CD4-positive, alpha-beta memory T cell (primary cell): Measurements from ENCODE around the gene ADAM23. TPM values are rescaled to one million over a fixed set of nuclear protein-coding genes. Genes with fewer than 3 reads are reported as not detected.

Experiments
- CTCF ChIA-PET: fragments of 350-600 bp; sonication (Branson Sonifier 250); formaldehyde crosslinking; loops from one replicate; lab custom pipeline; 2021; ENCODE audit warnings: inconsistent platforms; ENCODE audit not compliant: partially characterized antibody; lab: Charles Lee
- POLR2A ChIA-PET: fragments of 350-600 bp; sonication (Branson Sonifier 250); formaldehyde crosslinking; loops from one replicate; lab custom pipeline; 2021; ENCODE audit not compliant: partially characterized antibody; lab: Charles Lee
- DNase-seq, 5 donors: peaks; one replicate each; pipeline versions ENCODE4 v3.0.0 to v3.0.0-alpha.2; 2020 to 2022; ENCODE audit warnings: mixed read lengths in 1 of 5
- H3K27ac ChIP-seq: one replicate; pipeline ENCODE4 v1.7.0; 2013; ENCODE audit warnings: low read depth, low read length
- H3K27me3 ChIP-seq: 2 replicates; pipeline ENCODE4 v1.7.0; 2013; ENCODE audit warnings: mild to moderate bottlenecking, low read length, moderate library complexity; ENCODE audit not compliant: insufficient read depth
- H3K36me3 ChIP-seq: 2 replicates; pipeline ENCODE4 v1.7.0; 2013; ENCODE audit warnings: mild to moderate bottlenecking, low read length, moderate library complexity; ENCODE audit not compliant: insufficient read depth
- H3K4me1 ChIP-seq: 2 replicates; pipeline ENCODE4 v1.7.0; 2013; ENCODE audit warnings: mild to moderate bottlenecking, low read length, moderate library complexity; ENCODE audit not compliant: insufficient read depth
- H3K4me3 ChIP-seq, 2 donors: one replicate each; pipeline ENCODE4 v1.7.0; 2013; ENCODE audit warnings: low read length in 2 of 2, mild to moderate bottlenecking in 1 of 2
- H3K9me3 ChIP-seq, 2 donors: one replicate each; pipeline ENCODE4 v1.7.0; 2013; ENCODE audit warnings: low read length in 2 of 2, control low read depth in 1 of 2; ENCODE audit not compliant: control insufficient read depth in 1 of 2
- H3K27ac Mint-ChIP-seq, 7 donors: one replicate each; pipeline ENCODE4 v1.8.0; 2020 to 2021; ENCODE audit warnings: mixed read lengths in 7 of 7, mild to moderate bottlenecking in 6 of 7, inconsistent platforms in 3 of 7, moderate library complexity in 3 of 7
- H3K27me3 Mint-ChIP-seq, 2 donors: one replicate each; pipeline ENCODE4 v1.8.0; 2020 to 2021; ENCODE audit warnings: mixed read lengths in 2 of 2
- H3K36me3 Mint-ChIP-seq, 2 donors: one replicate each; pipeline ENCODE4 v1.8.0; 2020 to 2021; ENCODE audit warnings: mixed read lengths in 2 of 2, inconsistent platforms in 1 of 2, mild to moderate bottlenecking in 1 of 2
- H3K4me1 Mint-ChIP-seq, 4 donors: one replicate each; pipeline ENCODE4 v1.8.0; 2020 to 2021; ENCODE audit warnings: mixed read lengths in 4 of 4, mild to moderate bottlenecking in 1 of 4
- H3K4me3 Mint-ChIP-seq, 8 donors: one replicate each; pipeline ENCODE4 v1.8.0; 2020 to 2021; ENCODE audit warnings: mixed read lengths in 8 of 8, mild to moderate bottlenecking in 7 of 8, moderate library complexity in 6 of 8, inconsistent platforms in 3 of 8
- H3K9me3 Mint-ChIP-seq, 8 donors: one replicate each; pipeline ENCODE4 v1.8.0; 2020 to 2021; ENCODE audit warnings: mixed read lengths in 8 of 8, mild to moderate bottlenecking in 5 of 8, inconsistent platforms in 3 of 8, moderate library complexity in 1 of 8
- intact Hi-C: fragments of 100-400 bp; cut with micrococcal nuclease; formaldehyde crosslinking; loops from one replicate; pipeline ENCODE4 v1.15.1; 2023
- polyA plus RNA-seq, 2 donors: library from polyadenylated mRNA; unstranded; fragments of 300-500 nt; fragmentation: Illumina TruSeq; gene quantifications; one replicate each; pipeline ENCODE4 v1.2.3, GENCODE V29; 2021
- total RNA-seq, 2 experiments: library from RNA; stranded (reverse); gene quantifications; one replicate each; pipeline ENCODE4 v1.2.3, GENCODE V29; 2021

ADAM23 gene
- total and polyA plus RNA-seq, 4 experiments from 2014 or later, result 2.9 to 31.3 (median 18.4) TPM

GRCh38 chr2:206478340-206478739 is 35.0 kb downstream of the ADAM23 start:
- intact Hi-C loops, result no loop called here
- no peaks in the 10 kb centered on the region for H3K27me3 ChIP-seq
- no peaks in the 10 kb centered on the region for H3K4me1 Mint-ChIP-seq
- H3K4me1 ChIP-seq, result no peaks in the 10 kb centered on the region
- H3K36me3 ChIP-seq, result no peaks in the 10 kb centered on the region
- H3K4me3 ChIP-seq, result no peak overlapping the region
- H3K27ac Mint-ChIP-seq, result no peak overlapping the region
- H3K27ac ChIP-seq, result no peak overlapping the region
- H3K9me3 Mint-ChIP-seq, result no peaks in the 10 kb centered on the region
- ChIA-PET CTCF (no interaction called here), POLR2A (no interaction called here)
- no peak for DNase-seq
- H3K4me3 Mint-ChIP-seq, result no peak overlapping the region
- H3K36me3 Mint-ChIP-seq, result no peaks in the 10 kb centered on the region
- no peaks in the 10 kb centered on the region for H3K9me3 ChIP-seq
- peaks cover 3 to 4% of the 10 kb centered on the region in 2 donors for H3K27me3 Mint-ChIP-seq

DNA sequence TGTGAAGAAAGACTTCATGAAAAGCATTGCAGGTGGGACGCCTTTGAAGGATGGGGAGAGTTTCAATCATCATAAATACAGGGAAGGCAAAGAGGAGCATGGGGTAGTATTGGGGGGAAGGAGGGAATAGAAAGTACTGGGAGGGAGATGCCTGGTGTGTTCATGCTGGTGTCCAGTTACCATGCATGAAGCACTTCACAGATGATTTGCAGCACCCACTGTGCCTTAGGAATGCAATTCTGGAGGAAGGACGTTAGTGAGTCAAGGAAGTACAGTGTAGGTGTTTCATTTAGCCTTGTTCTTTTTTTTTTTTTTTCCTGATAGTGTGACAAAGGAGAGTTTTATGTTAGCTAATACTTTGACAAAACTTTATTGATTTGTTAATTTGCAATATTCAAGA is 36.8 kb downstream of the ADAM23 start:
- intact Hi-C loops, result no loop called here
- Histone ChIP-seq H3K9me3 (no peaks in the 10 kb centered on the region), H3K27me3 (no peaks in the 10 kb centered on the region), H3K36me3 (no peaks in the 10 kb centered on the region), H3K4me1 (no peaks in the 10 kb centered on the region), H3K27ac (no peak overlapping the region), H3K4me3 (no peak overlapping the region)
- Mint-ChIP-seq H3K27ac (no peak overlapping the region), H3K4me1 (no peaks in the 10 kb centered on the region), H3K4me3 (no peak overlapping the region), H3K36me3 (no peaks in the 10 kb centered on the region), H3K27me3 (peaks cover 1 to 4% of the 10 kb centered on the region in 2 donors), H3K9me3 (peaks cover 0 to 4% (median 2%) of the 10 kb centered on the region in 8 donors)
- no peak for DNase-seq
- CTCF ChIA-PET, result interaction anchor here (1.2 kb wide), 1 partner anchor 79 kb away, joined by 3 read pairs; no protein-coding TSS in a partner anchor
- POLR2A ChIA-PET, result no interaction called here

DNA sequence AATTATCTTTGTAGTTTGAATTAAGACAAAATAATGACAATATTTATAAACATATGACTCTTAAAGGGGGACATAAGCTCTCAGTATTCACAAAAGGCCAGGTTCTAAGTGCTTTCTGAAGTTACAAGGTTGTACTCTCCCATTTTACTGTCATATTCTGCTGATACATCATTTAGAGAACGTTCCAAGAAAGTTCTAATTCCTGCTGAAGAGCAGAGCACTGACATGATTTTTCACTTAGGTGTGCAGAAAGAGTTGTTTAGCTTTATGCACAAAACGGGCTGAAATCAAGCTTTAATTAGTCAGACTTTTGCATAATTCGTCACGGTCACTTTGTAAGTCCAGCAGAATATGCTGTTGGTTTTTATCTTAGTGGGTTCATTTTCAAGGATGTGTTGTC is 37.3 kb downstream of the ADAM23 start:
- no peaks in the 10 kb centered on the region for H3K36me3 Mint-ChIP-seq
- ChIA-PET CTCF (interaction anchor here (1.2 kb wide), 1 partner anchor 79 kb away, joined by 3 read pairs; no protein-coding TSS in a partner anchor), POLR2A (no interaction called here)
- H3K4me3 Mint-ChIP-seq, result no peak overlapping the region
- Histone ChIP-seq H3K4me1 (no peaks in the 10 kb centered on the region), H3K4me3 (no peak overlapping the region), H3K27ac (no peak overlapping the region), H3K27me3 (no peaks in the 10 kb centered on the region), H3K9me3 (no peaks in the 10 kb centered on the region), H3K36me3 (no peaks in the 10 kb centered on the region)
- DNase-seq, result no peak
- H3K27me3 Mint-ChIP-seq, result peaks cover 4 to 6% of the 10 kb centered on the region in 2 donors
- H3K27ac Mint-ChIP-seq, result no peak overlapping the region
- intact Hi-C loops, result no loop called here
- peaks cover 0 to 2% (median 0%) of the 10 kb centered on the region in 4 donors for H3K4me1 Mint-ChIP-seq
- H3K9me3 Mint-ChIP-seq, result peaks cover 0 to 4% (median 2%) of the 10 kb centered on the region in 8 donors

DNA sequence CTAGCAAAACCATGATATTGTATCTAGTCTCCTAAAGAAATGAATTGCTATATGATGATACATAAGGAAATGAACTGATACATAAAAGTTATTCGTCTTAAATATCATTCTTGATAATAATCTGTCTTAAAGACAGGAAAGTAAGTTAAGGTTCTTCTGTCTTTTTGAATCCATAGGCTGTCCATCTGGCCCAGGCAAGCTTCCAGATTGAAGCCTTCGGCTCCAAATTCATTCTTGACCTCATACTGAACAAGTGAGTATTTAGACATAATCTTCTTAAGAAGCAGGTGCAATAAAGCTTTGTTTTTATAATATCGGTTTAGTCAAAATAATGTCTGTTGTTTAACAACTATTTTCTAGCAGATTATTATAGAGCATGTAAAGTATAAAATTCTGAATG is 37.7 kb downstream of the ADAM23 start:
- Histone ChIP-seq H3K36me3 (no peaks in the 10 kb centered on the region), H3K9me3 (no peaks in the 10 kb centered on the region), H3K27me3 (no peaks in the 10 kb centered on the region), H3K4me1 (no peaks in the 10 kb centered on the region), H3K4me3 (no peak overlapping the region), H3K27ac (no peak overlapping the region)
- no peak for DNase-seq
- Mint-ChIP-seq H3K36me3 (no peaks in the 10 kb centered on the region), H3K4me1 (peaks cover 0 to 4% (median 0%) of the 10 kb centered on the region in 4 donors), H3K4me3 (no peak overlapping the region), H3K27ac (no peak overlapping the region), H3K9me3 (peaks cover 0 to 4% (median 2%) of the 10 kb centered on the region in 8 donors), H3K27me3 (peaks cover 6% of the 10 kb centered on the region in 2 donors)
- CTCF ChIA-PET, result no interaction called here
- POLR2A ChIA-PET, result no interaction called here
- intact Hi-C loops, result no loop called here

- H3K4me3 Mint-ChIP-seq, result no peak overlapping the region
- Histone ChIP-seq H3K27me3 (no peaks in the 10 kb centered on the region), H3K4me1 (no peaks in the 10 kb centered on the region), H3K27ac (no peak overlapping the region), H3K4me3 (no peak overlapping the region), H3K36me3 (no peaks in the 10 kb centered on the region), H3K9me3 (no peaks in the 10 kb centered on the region)
- intact Hi-C loops, result no loop called here
- CTCF ChIA-PET, result interaction anchor here (1.0 kb wide), 1 partner anchor 12 kb away, joined by 3 read pairs; no protein-coding TSS in a partner anchor
- POLR2A ChIA-PET, result no interaction called here
- no peaks in the 10 kb centered on the region for H3K36me3 Mint-ChIP-seq
- H3K9me3 Mint-ChIP-seq, result peaks cover 0 to 4% (median 2%) of the 10 kb centered on the region in 8 donors
- H3K27ac Mint-ChIP-seq, result no peak overlapping the region
- no peak for DNase-seq
- H3K27me3 Mint-ChIP-seq, result peaks cover 6 to 7% of the 10 kb centered on the region in 2 donors
- peaks cover 0 to 4% (median 0%) of the 10 kb centered on the region in 4 donors for H3K4me1 Mint-ChIP-seq
These were observed 38.8 kb downstream of the ADAM23 start for GRCh38 chr2:206482123-206482522.

DNA sequence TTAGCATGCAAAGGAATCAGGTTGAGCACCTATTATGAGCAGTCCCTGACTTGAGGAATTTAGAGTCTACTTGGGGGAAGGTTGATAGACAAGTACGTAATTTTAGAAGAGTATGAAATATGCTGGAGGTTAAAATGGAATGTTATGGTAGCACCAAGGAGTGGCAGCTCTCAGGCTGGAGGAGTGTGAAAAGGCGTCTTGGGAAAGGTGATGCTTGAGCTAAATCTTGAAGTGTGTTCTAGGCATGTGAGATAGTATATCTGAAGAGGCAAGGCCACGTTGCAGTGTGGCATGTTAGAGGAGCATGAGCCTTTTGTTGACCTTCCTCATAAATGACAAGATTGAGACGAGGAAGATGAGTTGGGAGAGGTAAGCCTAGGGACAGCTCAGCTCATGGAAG is 39.3 kb downstream of the ADAM23 start:
- no peaks in the 10 kb centered on the region for H3K27me3 ChIP-seq
- Mint-ChIP-seq H3K27me3 (peaks cover 3 to 7% of the 10 kb centered on the region in 2 donors), H3K4me3 (no peak overlapping the region), H3K4me1 (peaks cover 0 to 4% (median 0%) of the 10 kb centered on the region in 4 donors), H3K27ac (no peak overlapping the region), H3K9me3 (peaks cover 0 to 4% (median 2%) of the 10 kb centered on the region in 8 donors), H3K36me3 (no peaks in the 10 kb centered on the region)
- ChIA-PET POLR2A (no interaction called here), CTCF (interaction anchor here (1.0 kb wide), 1 partner anchor 12 kb away, joined by 3 read pairs; no protein-coding TSS in a partner anchor)
- no peaks in the 10 kb centered on the region for H3K9me3 ChIP-seq
- DNase-seq, result no peak
- H3K4me1 ChIP-seq, result no peaks in the 10 kb centered on the region
- no peak overlapping the region for H3K27ac ChIP-seq
- intact Hi-C loops, result no loop called here
- no peaks in the 10 kb centered on the region for H3K36me3 ChIP-seq
- H3K4me3 ChIP-seq, result no peak overlapping the region

GRCh38 chr2:206488053-206488452 is 44.7 kb downstream of the ADAM23 start:
- Histone ChIP-seq H3K4me3 (no peak overlapping the region), H3K36me3 (no peaks in the 10 kb centered on the region), H3K27me3 (no peaks in the 10 kb centered on the region), H3K4me1 (no peaks in the 10 kb centered on the region), H3K9me3 (no peaks in the 10 kb centered on the region), H3K27ac (no peak overlapping the region)
- no peaks in the 10 kb centered on the region for H3K36me3 Mint-ChIP-seq
- no peak overlapping the region for H3K27ac Mint-ChIP-seq
- POLR2A ChIA-PET, result no interaction called here
- peaks cover 0 to 11% (median 2%) of the 10 kb centered on the region in 8 donors for H3K9me3 Mint-ChIP-seq
- peaks cover 2 to 9% of the 10 kb centered on the region in 2 donors for H3K27me3 Mint-ChIP-seq
- intact Hi-C loops, result no loop called here
- H3K4me3 Mint-ChIP-seq, result no peak overlapping the region
- H3K4me1 Mint-ChIP-seq, result peaks cover 0 to 17% (median 1%) of the 10 kb centered on the region in 4 donors
- CTCF ChIA-PET, result no interaction called here
- DNase-seq, result no peak
